ENCODE results near the gene ERC2. TPM values are rescaled to one million over a fixed set of nuclear protein-coding genes. Genes with fewer than 3 reads are reported as not detected.

The ERC2 gene
- total RNA-seq, 2 donors from 2014 or later, result 0.21 to 0.30 TPM

GRCh38 chr3:55728461-55729100 is 739.7 kb downstream of the ERC2 start:
- no peak for TF ChIP-seq CTCF (IDR thresholded peaks at IDR 0.05)
- H3K9me3 ChIP-seq, result no peaks in the 10 kb centered on the region
- no peak for DNase-seq
- no peaks in the 10 kb centered on the region for H3K36me3 ChIP-seq
- no peak overlapping the region for H3K4me3 ChIP-seq
- no peaks in the 10 kb centered on the region for H3K4me1 ChIP-seq
- no peaks in the 10 kb centered on the region for H3K27me3 ChIP-seq
- intact Hi-C loops (cut with DNase I), result loop anchor here (10.0 kb wide), 1 partner anchor 874 kb away; no protein-coding TSS in a partner anchor
- no peak overlapping the region for H3K27ac ChIP-seq
- H3K9ac ChIP-seq (ENCODE audit: low read depth in 2 of 2, low read length in 2 of 2), result no peak overlapping the region

- no peaks in the 10 kb centered on the region for H3K9me3 ChIP-seq
- intact Hi-C loops (cut with DNase I), result loop anchor here (10.0 kb wide), 1 partner anchor 872 kb away; no protein-coding TSS in a partner anchor
These were observed 741.8 kb downstream of the ERC2 start for GRCh38 chr3:55726501-55726775.

GRCh38 chr3:55725681-55726500 is 742.4 kb downstream of the ERC2 start:
- Histone ChIP-seq H3K9me3 (no peaks in the 10 kb centered on the region), H3K27me3 (no peaks in the 10 kb centered on the region), H3K27ac (no peak overlapping the region), H3K4me1 (no peaks in the 10 kb centered on the region), H3K36me3 (no peaks in the 10 kb centered on the region), H3K9ac (ENCODE audit: low read depth in 2 of 2, low read length in 2 of 2) (no peak overlapping the region), H3K4me3 (no peak overlapping the region)
- intact Hi-C loops (cut with DNase I), result loop anchor here (10.0 kb wide), 1 partner anchor 871 kb away; no protein-coding TSS in a partner anchor
- DNase-seq, result no peak
- no peak for TF ChIP-seq CTCF (IDR thresholded peaks at IDR 0.05)

More at GRCh38 chr3:55726501-55726775, 741.8 kb downstream of the ERC2 start:
- no peak for TF ChIP-seq CTCF (IDR thresholded peaks at IDR 0.05)
- no peak overlapping the region for H3K9ac ChIP-seq (ENCODE audit: low read depth in 2 of 2, low read length in 2 of 2)
- H3K27ac ChIP-seq, result no peak overlapping the region
- no peaks in the 10 kb centered on the region for H3K27me3 ChIP-seq
- DNase-seq, result no peak
- no peaks in the 10 kb centered on the region for H3K4me1 ChIP-seq
- H3K4me3 ChIP-seq, result no peak overlapping the region
- no peaks in the 10 kb centered on the region for H3K36me3 ChIP-seq

- Histone ChIP-seq H3K36me3 (no peaks in the 10 kb centered on the region), H3K27me3 (no peaks in the 10 kb centered on the region), H3K4me1 (no peaks in the 10 kb centered on the region), H3K4me3 (no peak overlapping the region), H3K9me3 (no peaks in the 10 kb centered on the region), H3K27ac (no peak overlapping the region), H3K9ac (ENCODE audit: low read depth in 2 of 2, low read length in 2 of 2) (no peak overlapping the region)
- no peak for TF ChIP-seq CTCF (IDR thresholded peaks at IDR 0.05)
- intact Hi-C loops (cut with DNase I), result loop anchor here (5.0 to 10.0 kb wide), 2 partner anchors 238 to 870 kb away; partner anchors contain the start of gene WNT5A
- DNase-seq, result no peak
These were observed 743.4 kb downstream of the ERC2 start for GRCh38 chr3:55724821-55725220.

- Histone ChIP-seq H3K9me3 (no peaks in the 10 kb centered on the region), H3K27ac (no peak overlapping the region), H3K4me1 (no peaks in the 10 kb centered on the region), H3K36me3 (no peaks in the 10 kb centered on the region), H3K4me3 (no peak overlapping the region), H3K27me3 (no peaks in the 10 kb centered on the region), H3K9ac (ENCODE audit: low read depth in 2 of 2, low read length in 2 of 2) (no peak overlapping the region)
- no peak for TF ChIP-seq CTCF (IDR thresholded peaks at IDR 0.05)
- DNase-seq, result no peak
- intact Hi-C loops (cut with DNase I), result loop anchor here (5.0 to 10.0 kb wide), 2 partner anchors 237 to 870 kb away; partner anchors contain the start of gene WNT5A
These were observed 743.9 kb downstream of the ERC2 start for GRCh38 chr3:55724407-55724784.
